CD14-positive monocyte (primary cell): ENCODE measurements around the gene CAPN3. TPM values are rescaled to one million over a fixed set of nuclear protein-coding genes. Genes with fewer than 3 reads are reported as not detected.

Source experiments
- DNase-seq, 3 donors: peaks; one replicate each; pipeline ENCODE4 v3.0.0-alpha.2; 2011 to 2022
- H2AFZ ChIP-seq: 2 replicates; pipeline ENCODE4 v1.6.0; 2012; ENCODE audit warnings: mild to moderate bottlenecking, low read depth, low read length, inconsistent platforms; ENCODE audit not compliant: insufficient read depth, poor library complexity, severe bottlenecking
- H3K27ac ChIP-seq, 2 donors: 1 replicate in 1 of 2; 2 replicates in 1 of 2; pipeline ENCODE4 v1.5.1; 2012 to 2013; ENCODE audit warnings: low read length in 2 of 2, control low read depth in 1 of 2, inconsistent platforms in 1 of 2, low read depth in 1 of 2, mild to moderate bottlenecking in 1 of 2
- H3K27me3 ChIP-seq, 2 donors: one replicate each; pipeline versions ENCODE4 v1.6.0 to v1.6.1; 2011 to 2013; ENCODE audit warnings: low read length in 2 of 2; ENCODE audit not compliant: control insufficient read depth in 2 of 2, insufficient read depth in 2 of 2
- H3K36me3 ChIP-seq, 2 donors: replicated peaks in 1 of 2; 1 replicate in 1 of 2; 2 replicates in 1 of 2; pipeline versions ENCODE4 v1.5.1 to v1.6.1; 2012 to 2013; ENCODE audit warnings: low read length in 2 of 2, control low read depth in 1 of 2, inconsistent platforms in 1 of 2, mild to moderate bottlenecking in 1 of 2; ENCODE audit not compliant: insufficient read depth in 2 of 2, control insufficient read depth in 1 of 2
- H3K4me1 ChIP-seq, 2 donors: 1 replicate in 1 of 2; 2 replicates in 1 of 2; pipeline versions ENCODE4 v1.5.1 to v1.6.1; 2012 to 2013; ENCODE audit warnings: low read length in 2 of 2, control low read depth in 1 of 2, inconsistent platforms in 1 of 2, mild to moderate bottlenecking in 1 of 2, moderate library complexity in 1 of 2; ENCODE audit not compliant: insufficient read depth in 2 of 2, control insufficient read depth in 1 of 2
- H3K4me2 ChIP-seq: replicated peaks from 2 replicates; pipeline ENCODE3; 2012; ENCODE audit warnings: low read length, moderate library complexity, mild to moderate bottlenecking; ENCODE audit not compliant: poor library complexity, severe bottlenecking; ENCODE audit errors: extremely low read depth
- H3K4me3 ChIP-seq, 3 experiments: fragments of 200-600 bp in 1 of 3; sonication (generic) in 1 of 3; replicated peaks in 1 of 3; 1 replicate in 2 of 3; 2 replicates in 1 of 3; pipeline ENCODE4 v1.5.1; 2011 to 2013; ENCODE audit warnings: low read length in 3 of 3, mild to moderate bottlenecking in 3 of 3, control low read depth in 2 of 3, low read depth in 2 of 3, inconsistent platforms in 1 of 3, moderate library complexity in 1 of 3
- H3K79me2 ChIP-seq: 2 replicates; pipeline ENCODE4 v1.6.0; 2012; ENCODE audit warnings: mild to moderate bottlenecking, control low read depth, inconsistent platforms, low read length, moderate library complexity; ENCODE audit not compliant: insufficient read depth
- H3K9ac ChIP-seq: 2 replicates; pipeline ENCODE4 v1.6.0; 2017; ENCODE audit warnings: low read length, mild to moderate bottlenecking; ENCODE audit not compliant: insufficient read depth, poor library complexity, severe bottlenecking
- H3K9me3 ChIP-seq, 2 donors: replicated peaks in 1 of 2; 1 replicate in 1 of 2; 2 replicates in 1 of 2; pipeline versions ENCODE4 v1.5.1 to v1.6.1; 2012 to 2013; ENCODE audit warnings: low read length in 2 of 2, control low read depth in 1 of 2; ENCODE audit not compliant: control insufficient read depth in 1 of 2, insufficient read depth in 1 of 2
- H4K20me1 ChIP-seq: 2 replicates; pipeline ENCODE4 v1.6.0; 2012; ENCODE audit warnings: mild to moderate bottlenecking, low read length, control low read depth, moderate library complexity; ENCODE audit not compliant: insufficient read depth
- H3K27ac Mint-ChIP-seq, 7 donors: one replicate each; pipeline ENCODE4 v1.8.0; 2020; ENCODE audit warnings: mild to moderate bottlenecking in 7 of 7, mixed read lengths in 7 of 7, moderate library complexity in 6 of 7, inconsistent platforms in 2 of 7
- H3K27me3 Mint-ChIP-seq, 3 donors: one replicate each; pipeline ENCODE4 v1.8.0; 2021 to 2022; ENCODE audit warnings: low read depth in 3 of 3, mild to moderate bottlenecking in 3 of 3, mixed read lengths in 3 of 3, moderate library complexity in 3 of 3, inconsistent platforms in 1 of 3
- H3K36me3 Mint-ChIP-seq, 2 donors: one replicate each; pipeline ENCODE4 v1.8.0; 2020; ENCODE audit warnings: mixed read lengths in 2 of 2, inconsistent platforms in 1 of 2, mild to moderate bottlenecking in 1 of 2
- H3K4me1 Mint-ChIP-seq: one replicate; pipeline ENCODE4 v1.8.0; 2020; ENCODE audit warnings: mild to moderate bottlenecking, mixed read lengths
- H3K4me3 Mint-ChIP-seq, 2 donors: one replicate each; pipeline ENCODE4 v1.8.0; 2020; ENCODE audit warnings: mild to moderate bottlenecking in 2 of 2, mixed read lengths in 2 of 2, moderate library complexity in 1 of 2
- H3K9me3 Mint-ChIP-seq, 7 donors: one replicate each; pipeline ENCODE4 v1.8.0; 2020 to 2022; ENCODE audit warnings: mixed read lengths in 7 of 7, mild to moderate bottlenecking in 6 of 7, moderate library complexity in 6 of 7, inconsistent platforms in 2 of 7
- WGBS: methylation state at CpG from one replicate; pipeline ENCODE4 v1.1.5; 2013; ENCODE audit warnings: missing lambda C conversion rate; ENCODE audit not compliant: insufficient coverage; 5-methylcytosine and 5-hydroxymethylcytosine counted together
- intact Hi-C, 2 donors: fragments of 100-400 bp; cut with micrococcal nuclease; formaldehyde crosslinking; loops; one replicate each; pipeline versions ENCODE4 v1.15.0 to v1.15.1; 2023
- polyA plus RNA-seq, 3 donors: library from polyadenylated mRNA; depleted of rRNA in 1 of 3; unstranded in 2 of 3; stranded (reverse) in 1 of 3; fragments of 300-500 nt in 2 of 3; fragments of >200 nt in 1 of 3; fragmentation: Illumina TruSeq in 2 of 3; gene quantifications; 1 replicate in 2 of 3; 2 replicates in 1 of 3; pipeline ENCODE4 v1.2.3, GENCODE V29; 2012 to 2021
- TF ChIP-seq, protein P1 (sequence below): fragments of 200-600 bp; IDR thresholded peaks from one replicate; pipeline ENCODE4 v1.8.0; 2022; ENCODE audit warnings: antibody characterized with exemption, mild to moderate bottlenecking

The CAPN3 gene
- polyA plus RNA-seq, 3 donors: 2.9 to 76.5 (median 3.6) TPM

DNA sequence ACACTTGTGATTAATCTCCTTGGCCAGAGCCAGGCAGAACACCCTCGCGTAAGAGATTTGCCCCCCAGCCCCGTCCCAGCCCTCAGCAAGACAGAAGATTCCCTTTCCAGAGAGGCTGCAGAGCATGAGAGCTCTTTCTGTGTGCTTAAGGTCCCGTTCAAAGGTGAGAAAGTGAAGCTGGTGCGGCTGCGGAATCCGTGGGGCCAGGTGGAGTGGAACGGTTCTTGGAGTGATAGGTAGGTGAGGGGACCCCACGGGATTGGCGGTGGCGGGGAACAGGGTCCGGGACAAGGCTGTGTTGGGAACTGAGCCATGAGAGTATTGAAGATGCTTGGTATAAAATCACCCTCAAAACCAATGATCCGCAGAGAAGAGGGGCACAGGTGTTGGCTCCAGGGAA, 34.8 kb downstream of the CAPN3 start:
- Histone ChIP-seq H3K27ac (no peak overlapping the region), H3K79me2 (no peaks in the 10 kb centered on the region), H4K20me1 (no peaks in the 10 kb centered on the region), H3K4me2 (no peak overlapping the region), H3K9ac (no peak overlapping the region), H3K36me3 (peaks cover 33 to 70% of the 10 kb centered on the region in 2 donors), H3K9me3 (no peaks in the 10 kb centered on the region), H2AFZ (no peak overlapping the region), H3K27me3 (no peaks in the 10 kb centered on the region), H3K4me3 (no peak overlapping the region), H3K4me1 (no peaks in the 10 kb centered on the region)
- H3K36me3 Mint-ChIP-seq: peaks cover 41 to 65% of the 10 kb centered on the region in 2 donors
- peaks cover 0 to 2% (median 0%) of the 10 kb centered on the region in 3 donors for H3K27me3 Mint-ChIP-seq
- no peak for DNase-seq
- TF ChIP-seq, protein P1, sequence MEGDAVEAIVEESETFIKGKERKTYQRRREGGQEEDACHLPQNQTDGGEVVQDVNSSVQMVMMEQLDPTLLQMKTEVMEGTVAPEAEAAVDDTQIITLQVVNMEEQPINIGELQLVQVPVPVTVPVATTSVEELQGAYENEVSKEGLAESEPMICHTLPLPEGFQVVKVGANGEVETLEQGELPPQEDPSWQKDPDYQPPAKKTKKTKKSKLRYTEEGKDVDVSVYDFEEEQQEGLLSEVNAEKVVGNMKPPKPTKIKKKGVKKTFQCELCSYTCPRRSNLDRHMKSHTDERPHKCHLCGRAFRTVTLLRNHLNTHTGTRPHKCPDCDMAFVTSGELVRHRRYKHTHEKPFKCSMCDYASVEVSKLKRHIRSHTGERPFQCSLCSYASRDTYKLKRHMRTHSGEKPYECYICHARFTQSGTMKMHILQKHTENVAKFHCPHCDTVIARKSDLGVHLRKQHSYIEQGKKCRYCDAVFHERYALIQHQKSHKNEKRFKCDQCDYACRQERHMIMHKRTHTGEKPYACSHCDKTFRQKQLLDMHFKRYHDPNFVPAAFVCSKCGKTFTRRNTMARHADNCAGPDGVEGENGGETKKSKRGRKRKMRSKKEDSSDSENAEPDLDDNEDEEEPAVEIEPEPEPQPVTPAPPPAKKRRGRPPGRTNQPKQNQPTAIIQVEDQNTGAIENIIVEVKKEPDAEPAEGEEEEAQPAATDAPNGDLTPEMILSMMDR: no peak
- peak overlapping the region in 3 of 7 donors; percentile 47 to 72 (median 47) for H3K27ac Mint-ChIP-seq
- intact Hi-C loops: no loop called here
- WGBS: 97% methylated on average over 8 of the region's 13 CpGs
- no peak overlapping the region for H3K4me3 Mint-ChIP-seq
- H3K9me3 Mint-ChIP-seq: no peaks in the 10 kb centered on the region
- H3K4me1 Mint-ChIP-seq: no peaks in the 10 kb centered on the region

DNA sequence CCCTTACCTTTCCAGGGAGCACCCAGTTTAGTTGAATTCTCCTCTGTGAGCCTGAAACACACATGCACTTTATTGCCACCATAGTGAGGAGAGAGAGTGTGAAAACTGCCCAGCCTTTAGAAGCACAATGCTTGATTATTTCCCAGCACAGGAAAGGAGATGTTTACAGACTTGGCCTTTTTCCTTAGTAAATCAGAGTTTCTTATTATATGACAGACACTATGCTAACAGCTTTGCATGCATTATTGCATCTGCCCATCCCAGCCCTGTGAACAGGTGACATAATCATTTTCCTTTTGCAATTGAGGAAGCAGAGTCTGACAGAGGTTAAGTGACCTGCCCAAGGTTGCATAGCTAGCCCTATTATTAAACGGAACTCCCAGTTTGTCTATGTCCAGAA, 36.5 kb downstream of the CAPN3 start:
- H3K9ac ChIP-seq: no peak overlapping the region
- no peak overlapping the region for H3K4me3 ChIP-seq
- no peak overlapping the region for H3K27ac ChIP-seq
- H4K20me1 ChIP-seq: no peaks in the 10 kb centered on the region
- Mint-ChIP-seq H3K27ac (no peak overlapping the region), H3K36me3 (peaks cover 46 to 68% of the 10 kb centered on the region in 2 donors), H3K4me3 (no peak overlapping the region), H3K9me3 (no peaks in the 10 kb centered on the region), H3K4me1 (no peaks in the 10 kb centered on the region), H3K27me3 (peaks cover 0 to 2% (median 0%) of the 10 kb centered on the region in 3 donors)
- no peak overlapping the region for H2AFZ ChIP-seq
- 80% methylated on average over 1 of the region's 1 CpG for WGBS
- no peaks in the 10 kb centered on the region for H3K4me1 ChIP-seq
- no peaks in the 10 kb centered on the region for H3K79me2 ChIP-seq
- no peak overlapping the region for H3K4me2 ChIP-seq
- intact Hi-C loops: no loop called here
- H3K9me3 ChIP-seq: no peaks in the 10 kb centered on the region
- H3K27me3 ChIP-seq: no peaks in the 10 kb centered on the region
- TF ChIP-seq, protein P1: no peak
- H3K36me3 ChIP-seq: peaks cover 37 to 74% of the 10 kb centered on the region in 2 donors
- no peak for DNase-seq
